Right atrium auricular region (tissue), 2 donors: ENCODE data around the gene SON. TPM values are rescaled to one million over a fixed set of nuclear protein-coding genes. Genes with fewer than 3 reads are reported as not detected.

Experiments
- DNase-seq: peaks from one replicate; pipeline ENCODE4 v3.0.0-alpha.2; 2019; ENCODE audit warnings: low spot score
- H3K27ac ChIP-seq, 2 donors: fragments of 200-600 bp; sonication (generic); 1 replicate in 1 of 2; 2 replicates in 1 of 2; pipeline ENCODE4 v1.5.1; 2016 to 2019
- H3K27me3 ChIP-seq, 2 donors: fragments of 200-600 bp; sonication (generic); one replicate each; pipeline versions ENCODE4 v1.5.1 to v1.6.0; 2017 to 2019
- H3K36me3 ChIP-seq: fragments of 200-600 bp; sonication (generic); one replicate; pipeline ENCODE4 v1.5.1; 2016
- H3K4me1 ChIP-seq, 2 donors: fragments of 200-600 bp; sonication (generic); one replicate each; pipeline versions ENCODE4 v1.5.1 to v1.6.0; 2017 to 2019
- H3K4me3 ChIP-seq, 2 donors: fragments of 200-600 bp; sonication (generic); 1 replicate in 1 of 2; 2 replicates in 1 of 2; pipeline ENCODE4 v1.5.1; 2017 to 2019; ENCODE audit warnings: mild to moderate bottlenecking in 1 of 2, moderate library complexity in 1 of 2
- H3K9me3 ChIP-seq, 2 donors: fragments of 200-600 bp; sonication (generic); one replicate each; pipeline ENCODE4 v1.5.1; 2019
- CTCF ChIP-seq, 2 donors: fragments of 200-600 bp; sonication (generic); IDR thresholded peaks; one replicate each; pipeline ENCODE4 v1.5.1; 2019; ENCODE audit warnings: antibody characterized with exemption in 2 of 2
- total RNA-seq, 2 donors: library from RNA; depleted of rRNA; stranded (reverse); fragments of >200 nt; gene quantifications; one replicate each; pipeline ENCODE4 v1.1.0, GENCODE V29; 2016

SON gene
- total RNA-seq, 2 donors from 2014 or later, result 105 to 189 TPM

- Histone ChIP-seq H3K27me3 (no peaks in the 10 kb centered on the region), H3K4me1 (peaks cover 0 to 19% of the 10 kb centered on the region in 2 donors), H3K36me3 (peaks cover 67% of the 10 kb centered on the region), H3K9me3 (no peaks in the 10 kb centered on the region), H3K4me3 (no peak overlapping the region), H3K27ac (no peak overlapping the region)
- TF ChIP-seq CTCF (IDR thresholded peaks at IDR 0.05), result no peak
- DNase-seq, result no peak
These were observed 17.0 kb downstream of the SON start for GRCh38 chr21:33559813-33560212.

GRCh38 chr21:33560965-33561364 is 18.1 kb downstream of the SON start:
- no peak for DNase-seq
- Histone ChIP-seq H3K9me3 (no peaks in the 10 kb centered on the region), H3K27me3 (no peaks in the 10 kb centered on the region), H3K4me3 (no peak overlapping the region), H3K4me1 (peaks cover 0 to 12% of the 10 kb centered on the region in 2 donors), H3K36me3 (peaks cover 65% of the 10 kb centered on the region), H3K27ac (no peak overlapping the region)
- TF ChIP-seq CTCF (IDR thresholded peaks at IDR 0.05), result no peak

- no peaks in the 10 kb centered on the region for H3K27me3 ChIP-seq
- H3K36me3 ChIP-seq, result peaks cover 61% of the 10 kb centered on the region
- no peak for DNase-seq
- TF ChIP-seq CTCF (IDR thresholded peaks at IDR 0.05), result no peak
- H3K9me3 ChIP-seq, result no peaks in the 10 kb centered on the region
- no peak overlapping the region for H3K27ac ChIP-seq
- H3K4me1 ChIP-seq, result peaks cover 0 to 7% of the 10 kb centered on the region in 2 donors
- no peak overlapping the region for H3K4me3 ChIP-seq
These were observed 18.5 kb downstream of the SON start for GRCh38 chr21:33561373-33561772.

GRCh38 chr21:33562389-33562788 is 19.6 kb downstream of the SON start:
- Histone ChIP-seq H3K9me3 (no peaks in the 10 kb centered on the region), H3K4me1 (no peaks in the 10 kb centered on the region), H3K4me3 (no peak overlapping the region), H3K36me3 (peaks cover 57% of the 10 kb centered on the region), H3K27ac (no peak overlapping the region), H3K27me3 (no peaks in the 10 kb centered on the region)
- DNase-seq, result no peak
- no peak for TF ChIP-seq CTCF (IDR thresholded peaks at IDR 0.05)

GRCh38 chr21:33566514-33566913 is 23.7 kb downstream of the SON start:
- no peak overlapping the region for H3K27ac ChIP-seq
- H3K4me3 ChIP-seq, result no peak overlapping the region
- no peaks in the 10 kb centered on the region for H3K27me3 ChIP-seq
- peaks cover 46% of the 10 kb centered on the region for H3K36me3 ChIP-seq
- no peak for DNase-seq
- no peaks in the 10 kb centered on the region for H3K4me1 ChIP-seq
- no peaks in the 10 kb centered on the region for H3K9me3 ChIP-seq
- TF ChIP-seq CTCF (IDR thresholded peaks at IDR 0.05), result no peak

GRCh38 chr21:33567914-33568313 is 25.1 kb downstream of the SON start:
- no peaks in the 10 kb centered on the region for H3K9me3 ChIP-seq
- TF ChIP-seq CTCF (IDR thresholded peaks at IDR 0.05), result no peak
- peaks cover 55% of the 10 kb centered on the region for H3K36me3 ChIP-seq
- no peak overlapping the region for H3K27ac ChIP-seq
- no peaks in the 10 kb centered on the region for H3K4me1 ChIP-seq
- H3K27me3 ChIP-seq, result no peaks in the 10 kb centered on the region
- no peak for DNase-seq
- H3K4me3 ChIP-seq, result no peak overlapping the region
